CD14-positive monocyte (primary cell): Measurements from ENCODE around the gene AFF3. TPM values are rescaled to one million over a fixed set of nuclear protein-coding genes. Genes with fewer than 3 reads are reported as not detected.

ENCODE experiments used
- DNase-seq, 3 donors: peaks; one replicate each; pipeline ENCODE4 v3.0.0-alpha.2; 2011 to 2022
- H2AFZ ChIP-seq: 2 replicates; pipeline ENCODE4 v1.6.0; 2012; ENCODE audit warnings: mild to moderate bottlenecking, low read depth, low read length, inconsistent platforms; ENCODE audit not compliant: insufficient read depth, poor library complexity, severe bottlenecking
- H3K27ac ChIP-seq, 2 donors: 1 replicate in 1 of 2; 2 replicates in 1 of 2; pipeline ENCODE4 v1.5.1; 2012 to 2013; ENCODE audit warnings: low read length in 2 of 2, control low read depth in 1 of 2, inconsistent platforms in 1 of 2, low read depth in 1 of 2, mild to moderate bottlenecking in 1 of 2
- H3K27me3 ChIP-seq, 2 donors: one replicate each; pipeline versions ENCODE4 v1.6.0 to v1.6.1; 2011 to 2013; ENCODE audit warnings: low read length in 2 of 2; ENCODE audit not compliant: control insufficient read depth in 2 of 2, insufficient read depth in 2 of 2
- H3K36me3 ChIP-seq, 2 donors: replicated peaks in 1 of 2; 1 replicate in 1 of 2; 2 replicates in 1 of 2; pipeline versions ENCODE4 v1.5.1 to v1.6.1; 2012 to 2013; ENCODE audit warnings: low read length in 2 of 2, control low read depth in 1 of 2, inconsistent platforms in 1 of 2, mild to moderate bottlenecking in 1 of 2; ENCODE audit not compliant: insufficient read depth in 2 of 2, control insufficient read depth in 1 of 2
- H3K4me1 ChIP-seq, 2 donors: 1 replicate in 1 of 2; 2 replicates in 1 of 2; pipeline versions ENCODE4 v1.5.1 to v1.6.1; 2012 to 2013; ENCODE audit warnings: low read length in 2 of 2, control low read depth in 1 of 2, inconsistent platforms in 1 of 2, mild to moderate bottlenecking in 1 of 2, moderate library complexity in 1 of 2; ENCODE audit not compliant: insufficient read depth in 2 of 2, control insufficient read depth in 1 of 2
- H3K4me2 ChIP-seq: replicated peaks from 2 replicates; pipeline ENCODE3; 2012; ENCODE audit warnings: low read length, moderate library complexity, mild to moderate bottlenecking; ENCODE audit not compliant: poor library complexity, severe bottlenecking; ENCODE audit errors: extremely low read depth
- H3K4me3 ChIP-seq, 3 experiments: fragments of 200-600 bp in 1 of 3; sonication (generic) in 1 of 3; replicated peaks in 1 of 3; 1 replicate in 2 of 3; 2 replicates in 1 of 3; pipeline ENCODE4 v1.5.1; 2011 to 2013; ENCODE audit warnings: low read length in 3 of 3, mild to moderate bottlenecking in 3 of 3, control low read depth in 2 of 3, low read depth in 2 of 3, inconsistent platforms in 1 of 3, moderate library complexity in 1 of 3
- H3K79me2 ChIP-seq: 2 replicates; pipeline ENCODE4 v1.6.0; 2012; ENCODE audit warnings: mild to moderate bottlenecking, control low read depth, inconsistent platforms, low read length, moderate library complexity; ENCODE audit not compliant: insufficient read depth
- H3K9ac ChIP-seq: 2 replicates; pipeline ENCODE4 v1.6.0; 2017; ENCODE audit warnings: low read length, mild to moderate bottlenecking; ENCODE audit not compliant: insufficient read depth, poor library complexity, severe bottlenecking
- H3K9me3 ChIP-seq, 2 donors: replicated peaks in 1 of 2; 1 replicate in 1 of 2; 2 replicates in 1 of 2; pipeline versions ENCODE4 v1.5.1 to v1.6.1; 2012 to 2013; ENCODE audit warnings: low read length in 2 of 2, control low read depth in 1 of 2; ENCODE audit not compliant: control insufficient read depth in 1 of 2, insufficient read depth in 1 of 2
- H4K20me1 ChIP-seq: 2 replicates; pipeline ENCODE4 v1.6.0; 2012; ENCODE audit warnings: mild to moderate bottlenecking, low read length, control low read depth, moderate library complexity; ENCODE audit not compliant: insufficient read depth
- H3K27ac Mint-ChIP-seq, 7 donors: one replicate each; pipeline ENCODE4 v1.8.0; 2020; ENCODE audit warnings: mild to moderate bottlenecking in 7 of 7, mixed read lengths in 7 of 7, moderate library complexity in 6 of 7, inconsistent platforms in 2 of 7
- H3K27me3 Mint-ChIP-seq, 3 donors: one replicate each; pipeline ENCODE4 v1.8.0; 2021 to 2022; ENCODE audit warnings: low read depth in 3 of 3, mild to moderate bottlenecking in 3 of 3, mixed read lengths in 3 of 3, moderate library complexity in 3 of 3, inconsistent platforms in 1 of 3
- H3K36me3 Mint-ChIP-seq, 2 donors: one replicate each; pipeline ENCODE4 v1.8.0; 2020; ENCODE audit warnings: mixed read lengths in 2 of 2, inconsistent platforms in 1 of 2, mild to moderate bottlenecking in 1 of 2
- H3K4me1 Mint-ChIP-seq: one replicate; pipeline ENCODE4 v1.8.0; 2020; ENCODE audit warnings: mild to moderate bottlenecking, mixed read lengths
- H3K4me3 Mint-ChIP-seq, 2 donors: one replicate each; pipeline ENCODE4 v1.8.0; 2020; ENCODE audit warnings: mild to moderate bottlenecking in 2 of 2, mixed read lengths in 2 of 2, moderate library complexity in 1 of 2
- H3K9me3 Mint-ChIP-seq, 7 donors: one replicate each; pipeline ENCODE4 v1.8.0; 2020 to 2022; ENCODE audit warnings: mixed read lengths in 7 of 7, mild to moderate bottlenecking in 6 of 7, moderate library complexity in 6 of 7, inconsistent platforms in 2 of 7
- WGBS: methylation state at CpG from one replicate; pipeline ENCODE4 v1.1.5; 2013; ENCODE audit warnings: missing lambda C conversion rate; ENCODE audit not compliant: insufficient coverage; 5-methylcytosine and 5-hydroxymethylcytosine counted together
- intact Hi-C, 2 donors: fragments of 100-400 bp; cut with micrococcal nuclease; formaldehyde crosslinking; loops; one replicate each; pipeline versions ENCODE4 v1.15.0 to v1.15.1; 2023
- polyA plus RNA-seq, 3 donors: library from polyadenylated mRNA; depleted of rRNA in 1 of 3; unstranded in 2 of 3; stranded (reverse) in 1 of 3; fragments of 300-500 nt in 2 of 3; fragments of >200 nt in 1 of 3; fragmentation: Illumina TruSeq in 2 of 3; gene quantifications; 1 replicate in 2 of 3; 2 replicates in 1 of 3; pipeline ENCODE4 v1.2.3, GENCODE V29; 2012 to 2021
- TF ChIP-seq, protein P1 (sequence below): fragments of 200-600 bp; IDR thresholded peaks from one replicate; pipeline ENCODE4 v1.8.0; 2022; ENCODE audit warnings: antibody characterized with exemption, mild to moderate bottlenecking

Gene AFF3
- polyA plus RNA-seq, 3 donors = 0.17 to 4.1 (median 0.49) TPM

DNA sequence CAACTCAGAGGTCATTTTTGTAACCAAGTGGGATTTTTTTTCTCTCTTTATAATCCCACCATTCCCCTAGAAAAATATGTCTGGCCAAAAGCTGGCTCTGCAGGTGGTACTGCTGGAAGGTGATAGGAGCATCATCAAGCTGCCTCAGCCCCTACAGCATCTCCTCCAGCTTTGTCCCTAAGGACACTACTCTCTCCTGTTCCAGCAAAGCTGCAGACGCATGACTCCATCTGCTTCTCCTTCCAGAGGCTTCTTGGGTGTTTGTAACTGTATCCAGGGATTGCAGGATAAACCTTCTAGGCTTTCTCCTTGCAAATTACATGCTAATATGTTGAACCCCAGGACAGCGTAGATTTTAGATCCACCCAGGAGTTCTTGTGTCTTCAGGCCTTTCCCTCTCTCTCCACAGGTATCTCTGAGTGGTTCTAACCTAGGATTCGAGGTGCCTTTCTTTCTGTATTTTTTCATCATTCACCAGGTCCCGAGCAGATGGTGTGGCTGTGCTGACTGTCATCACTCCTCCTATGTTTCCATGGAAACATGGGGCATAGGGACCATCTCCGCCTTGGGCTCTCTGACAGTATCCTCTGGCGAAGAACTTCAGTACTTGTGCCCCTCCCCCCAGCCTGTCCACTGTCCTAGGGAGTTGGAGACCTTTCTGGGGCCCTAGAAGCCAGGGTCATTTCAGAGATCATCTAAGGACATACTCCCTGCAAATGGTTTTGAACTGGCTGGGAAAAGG lies 34.3 kb downstream of the AFF3 start:
- no peaks in the 10 kb centered on the region for H3K9me3 ChIP-seq
- H2AFZ ChIP-seq = no peak overlapping the region
- peaks cover 21% of the 10 kb centered on the region for H3K4me1 Mint-ChIP-seq
- TF ChIP-seq, protein P1, sequence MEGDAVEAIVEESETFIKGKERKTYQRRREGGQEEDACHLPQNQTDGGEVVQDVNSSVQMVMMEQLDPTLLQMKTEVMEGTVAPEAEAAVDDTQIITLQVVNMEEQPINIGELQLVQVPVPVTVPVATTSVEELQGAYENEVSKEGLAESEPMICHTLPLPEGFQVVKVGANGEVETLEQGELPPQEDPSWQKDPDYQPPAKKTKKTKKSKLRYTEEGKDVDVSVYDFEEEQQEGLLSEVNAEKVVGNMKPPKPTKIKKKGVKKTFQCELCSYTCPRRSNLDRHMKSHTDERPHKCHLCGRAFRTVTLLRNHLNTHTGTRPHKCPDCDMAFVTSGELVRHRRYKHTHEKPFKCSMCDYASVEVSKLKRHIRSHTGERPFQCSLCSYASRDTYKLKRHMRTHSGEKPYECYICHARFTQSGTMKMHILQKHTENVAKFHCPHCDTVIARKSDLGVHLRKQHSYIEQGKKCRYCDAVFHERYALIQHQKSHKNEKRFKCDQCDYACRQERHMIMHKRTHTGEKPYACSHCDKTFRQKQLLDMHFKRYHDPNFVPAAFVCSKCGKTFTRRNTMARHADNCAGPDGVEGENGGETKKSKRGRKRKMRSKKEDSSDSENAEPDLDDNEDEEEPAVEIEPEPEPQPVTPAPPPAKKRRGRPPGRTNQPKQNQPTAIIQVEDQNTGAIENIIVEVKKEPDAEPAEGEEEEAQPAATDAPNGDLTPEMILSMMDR = no peak
- peaks cover 8 to 13% of the 10 kb centered on the region in 2 donors for H3K4me1 ChIP-seq
- H3K27me3 ChIP-seq = peaks cover 0 to 9% of the 10 kb centered on the region in 2 donors
- no peak overlapping the region for H3K27ac ChIP-seq
- no peak overlapping the region for H3K4me3 ChIP-seq
- H4K20me1 ChIP-seq = no peaks in the 10 kb centered on the region
- H3K79me2 ChIP-seq = no peaks in the 10 kb centered on the region
- H3K9ac ChIP-seq = no peak overlapping the region
- intact Hi-C loops = no loop called here
- no peak overlapping the region for H3K4me3 Mint-ChIP-seq
- 100% methylated on average over 4 of the region's 6 CpGs for WGBS
- no peak overlapping the region for H3K4me2 ChIP-seq
- H3K27ac Mint-ChIP-seq = no peak overlapping the region
- no peak for DNase-seq
- peaks cover 0 to 6% (median 0%) of the 10 kb centered on the region in 7 donors for H3K9me3 Mint-ChIP-seq
- no peaks in the 10 kb centered on the region for H3K36me3 ChIP-seq
- H3K36me3 Mint-ChIP-seq = peaks cover 0 to 13% of the 10 kb centered on the region in 2 donors
- H3K27me3 Mint-ChIP-seq = peaks cover 4 to 17% (median 9%) of the 10 kb centered on the region in 3 donors

DNA sequence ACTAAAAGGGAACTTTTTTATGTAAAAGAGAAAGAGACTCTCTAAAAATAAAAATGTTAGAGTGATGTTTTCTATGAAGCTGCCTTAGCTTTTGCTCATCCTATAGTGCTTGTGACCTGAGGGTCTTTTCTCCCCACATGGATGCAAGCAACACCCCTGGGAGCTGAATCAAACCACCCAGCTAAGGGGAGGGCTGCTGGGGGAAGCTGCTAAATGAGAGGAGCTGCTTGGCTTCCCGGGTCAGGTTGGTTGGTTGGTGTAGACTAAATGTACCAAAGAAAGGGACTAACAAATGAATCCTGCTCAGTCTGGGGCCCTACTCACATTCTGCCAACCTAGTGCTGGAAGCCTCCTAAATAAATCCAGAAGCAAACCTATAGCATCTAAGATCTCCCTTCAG lies 35.0 kb downstream of the AFF3 start:
- peaks cover 8 to 13% of the 10 kb centered on the region in 2 donors for H3K4me1 ChIP-seq
- H3K9ac ChIP-seq = no peak overlapping the region
- H3K4me3 ChIP-seq = no peak overlapping the region
- H3K36me3 ChIP-seq = no peaks in the 10 kb centered on the region
- no peaks in the 10 kb centered on the region for H3K79me2 ChIP-seq
- Mint-ChIP-seq H3K9me3 (peaks cover 0 to 6% (median 0%) of the 10 kb centered on the region in 7 donors), H3K4me3 (no peak overlapping the region), H3K4me1 (peaks cover 21% of the 10 kb centered on the region), H3K27me3 (peaks cover 4 to 18% (median 9%) of the 10 kb centered on the region in 3 donors), H3K36me3 (peaks cover 0 to 14% of the 10 kb centered on the region in 2 donors), H3K27ac (no peak overlapping the region)
- no CpG with 5 or more reads among the region's 1 CpG for WGBS
- intact Hi-C loops = no loop called here
- no peaks in the 10 kb centered on the region for H4K20me1 ChIP-seq
- TF ChIP-seq, protein P1 = no peak
- no peak overlapping the region for H2AFZ ChIP-seq
- no peak for DNase-seq
- H3K9me3 ChIP-seq = no peaks in the 10 kb centered on the region
- H3K27me3 ChIP-seq = peaks cover 0 to 9% of the 10 kb centered on the region in 2 donors
- no peak overlapping the region for H3K4me2 ChIP-seq
- no peak overlapping the region for H3K27ac ChIP-seq
